Measurements from ENCODE around the gene METRNL.
A peak's percentile ranks its signal among the peaks of the same experiment; 100 is the strongest.
"Not testable (repeated sequence)": the region's sequence is repeated elsewhere in the genome, so short reads cannot be mapped to it uniquely, and the experiment has no call there.

The METRNL gene

GRCh38 chr17:83041305-83041704, 38.1 kb upstream of the METRNL start:
- no peaks in the 10 kb centered on the region for H3K27me3 ChIP-seq (ENCODE audit: control insufficient read depth, insufficient read depth, low read length)
- no peak overlapping the region for H3K9ac ChIP-seq (ENCODE audit: low read depth, low read length)
- no peaks in the 10 kb centered on the region for H3K36me3 ChIP-seq (ENCODE audit: control insufficient read depth, insufficient read depth, low read length)
- no peaks in the 10 kb centered on the region for H3K9me3 ChIP-seq (ENCODE audit: control insufficient read depth, insufficient read depth, low read length)
- no peaks in the 10 kb centered on the region for H3K4me1 ChIP-seq (ENCODE audit: control insufficient read depth, insufficient read depth, low read length)
- H3K4me3 ChIP-seq (ENCODE audit: low read depth, low read length), result no peak overlapping the region

GRCh38 chr17:83042522-83043158, 36.8 kb upstream of the METRNL start:
- Histone ChIP-seq H3K9ac (ENCODE audit: low read depth, low read length) (no peak overlapping the region), H3K4me3 (ENCODE audit: low read depth, low read length) (no peak overlapping the region), H3K4me1 (ENCODE audit: control insufficient read depth, insufficient read depth, low read length) (no peaks in the 10 kb centered on the region), H3K36me3 (ENCODE audit: control insufficient read depth, insufficient read depth, low read length) (no peaks in the 10 kb centered on the region), H3K9me3 (ENCODE audit: control insufficient read depth, insufficient read depth, low read length) (no peaks in the 10 kb centered on the region), H3K27me3 (ENCODE audit: control insufficient read depth, insufficient read depth, low read length) (no peaks in the 10 kb centered on the region)

DNA sequence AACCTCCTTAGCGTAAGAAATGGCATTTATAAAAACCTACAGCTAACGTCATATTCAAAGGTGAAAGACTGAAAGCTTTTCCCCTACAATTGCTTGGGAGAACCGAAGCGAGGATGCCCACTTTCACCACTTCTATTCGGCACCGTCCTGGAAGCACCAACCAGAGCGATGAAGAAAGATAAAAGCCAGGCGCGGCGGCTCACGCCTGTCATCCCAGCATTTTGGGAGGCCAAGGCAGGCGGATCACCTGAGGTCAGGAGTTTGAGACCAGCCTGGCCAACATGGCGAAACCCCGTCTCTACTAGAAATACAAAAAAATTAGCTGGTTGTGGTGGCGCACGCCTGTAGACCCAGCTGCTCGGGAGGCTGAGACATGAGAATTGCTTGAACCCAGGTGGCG, 34.9 kb upstream of the METRNL start:
- H3K4me3 ChIP-seq (ENCODE audit: low read depth, low read length); H3K4me1 ChIP-seq (ENCODE audit: control insufficient read depth, insufficient read depth, low read length); H3K9ac ChIP-seq (ENCODE audit: low read depth, low read length); H3K27me3 ChIP-seq (ENCODE audit: control insufficient read depth, insufficient read depth, low read length); H3K36me3 ChIP-seq (ENCODE audit: control insufficient read depth, insufficient read depth, low read length); H3K9me3 ChIP-seq (ENCODE audit: control insufficient read depth, insufficient read depth, low read length): not testable (repeated sequence)

- Histone ChIP-seq H3K9me3 (ENCODE audit: control insufficient read depth, insufficient read depth, low read length) (no peaks in the 10 kb centered on the region), H3K27me3 (ENCODE audit: control insufficient read depth, insufficient read depth, low read length) (no peaks in the 10 kb centered on the region), H3K4me1 (ENCODE audit: control insufficient read depth, insufficient read depth, low read length) (no peaks in the 10 kb centered on the region), H3K4me3 (ENCODE audit: low read depth, low read length) (no peak overlapping the region), H3K36me3 (ENCODE audit: control insufficient read depth, insufficient read depth, low read length) (no peaks in the 10 kb centered on the region), H3K9ac (ENCODE audit: low read depth, low read length) (no peak overlapping the region)
These were observed 32.8 kb upstream of the METRNL start for GRCh38 chr17:83046448-83047181.

- Histone ChIP-seq H3K4me3 (ENCODE audit: low read depth, low read length) (no peak overlapping the region), H3K4me1 (ENCODE audit: control insufficient read depth, insufficient read depth, low read length) (no peaks in the 10 kb centered on the region)
These were observed 32.3 kb upstream of the METRNL start for GRCh38 chr17:83047182-83047478.

GRCh38 chr17:83047818-83048475, 31.5 kb upstream of the METRNL start:
- not testable (repeated sequence) for H3K4me3 ChIP-seq (ENCODE audit: low read depth, low read length); H3K9me3 ChIP-seq (ENCODE audit: control insufficient read depth, insufficient read depth, low read length); H3K27me3 ChIP-seq (ENCODE audit: control insufficient read depth, insufficient read depth, low read length); H3K36me3 ChIP-seq (ENCODE audit: control insufficient read depth, insufficient read depth, low read length); H3K9ac ChIP-seq (ENCODE audit: low read depth, low read length); H3K4me1 ChIP-seq (ENCODE audit: control insufficient read depth, insufficient read depth, low read length)

More at GRCh38 chr17:83047182-83047478, 32.3 kb upstream of the METRNL start:
- H3K27me3 ChIP-seq (ENCODE audit: control insufficient read depth, insufficient read depth, low read length), result no peaks in the 10 kb centered on the region
- no peaks in the 10 kb centered on the region for H3K9me3 ChIP-seq (ENCODE audit: control insufficient read depth, insufficient read depth, low read length)
- no peaks in the 10 kb centered on the region for H3K36me3 ChIP-seq (ENCODE audit: control insufficient read depth, insufficient read depth, low read length)
- no peak overlapping the region for H3K9ac ChIP-seq (ENCODE audit: low read depth, low read length)

- Histone ChIP-seq H3K36me3 (ENCODE audit: control insufficient read depth, insufficient read depth, low read length) (no peaks in the 10 kb centered on the region), H3K4me1 (ENCODE audit: control insufficient read depth, insufficient read depth, low read length) (no peaks in the 10 kb centered on the region), H3K9me3 (ENCODE audit: control insufficient read depth, insufficient read depth, low read length) (no peaks in the 10 kb centered on the region), H3K9ac (ENCODE audit: low read depth, low read length) (peak overlapping the region; percentile 76), H3K27me3 (ENCODE audit: control insufficient read depth, insufficient read depth, low read length) (no peaks in the 10 kb centered on the region), H3K4me3 (ENCODE audit: low read depth, low read length) (peak overlapping the region; percentile 72)
These were observed 28.6 kb upstream of the METRNL start for GRCh38 chr17:83050651-83051395.

GRCh38 chr17:83051396-83052240, 27.8 kb upstream of the METRNL start:
- H3K4me1 ChIP-seq (ENCODE audit: control insufficient read depth, insufficient read depth, low read length), result no peaks in the 10 kb centered on the region
- no peaks in the 10 kb centered on the region for H3K27me3 ChIP-seq (ENCODE audit: control insufficient read depth, insufficient read depth, low read length)
- no peaks in the 10 kb centered on the region for H3K36me3 ChIP-seq (ENCODE audit: control insufficient read depth, insufficient read depth, low read length)
- H3K9me3 ChIP-seq (ENCODE audit: control insufficient read depth, insufficient read depth, low read length), result no peaks in the 10 kb centered on the region
- peak overlapping the region; percentile 72 for H3K4me3 ChIP-seq (ENCODE audit: low read depth, low read length)
- H3K9ac ChIP-seq (ENCODE audit: low read depth, low read length), result peak overlapping the region; percentile 76

DNA sequence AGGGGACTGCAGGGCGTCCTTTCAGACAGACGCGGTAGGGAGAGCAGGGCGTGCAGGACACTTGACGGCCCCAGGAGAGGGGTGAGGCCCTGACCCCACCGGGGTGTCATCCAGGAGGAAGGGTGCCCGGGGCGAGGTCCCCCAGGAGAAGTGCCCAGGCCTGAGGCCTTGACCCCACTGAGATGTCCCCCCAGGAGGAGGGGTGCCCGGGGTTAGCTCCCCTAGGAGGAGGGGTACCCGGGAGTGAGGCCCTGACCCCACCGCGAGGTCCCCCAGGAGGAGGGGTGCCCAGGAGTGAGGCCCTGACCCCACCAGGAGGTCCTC, 27.2 kb upstream of the METRNL start:
- Histone ChIP-seq H3K4me3 (ENCODE audit: low read depth, low read length) (peak overlapping the region; percentile 61), H3K36me3 (ENCODE audit: control insufficient read depth, insufficient read depth, low read length) (no peaks in the 10 kb centered on the region), H3K27me3 (ENCODE audit: control insufficient read depth, insufficient read depth, low read length) (no peaks in the 10 kb centered on the region), H3K9ac (ENCODE audit: low read depth, low read length) (peak overlapping the region; percentile 70), H3K4me1 (ENCODE audit: control insufficient read depth, insufficient read depth, low read length) (no peaks in the 10 kb centered on the region), H3K9me3 (ENCODE audit: control insufficient read depth, insufficient read depth, low read length) (no peaks in the 10 kb centered on the region)

DNA sequence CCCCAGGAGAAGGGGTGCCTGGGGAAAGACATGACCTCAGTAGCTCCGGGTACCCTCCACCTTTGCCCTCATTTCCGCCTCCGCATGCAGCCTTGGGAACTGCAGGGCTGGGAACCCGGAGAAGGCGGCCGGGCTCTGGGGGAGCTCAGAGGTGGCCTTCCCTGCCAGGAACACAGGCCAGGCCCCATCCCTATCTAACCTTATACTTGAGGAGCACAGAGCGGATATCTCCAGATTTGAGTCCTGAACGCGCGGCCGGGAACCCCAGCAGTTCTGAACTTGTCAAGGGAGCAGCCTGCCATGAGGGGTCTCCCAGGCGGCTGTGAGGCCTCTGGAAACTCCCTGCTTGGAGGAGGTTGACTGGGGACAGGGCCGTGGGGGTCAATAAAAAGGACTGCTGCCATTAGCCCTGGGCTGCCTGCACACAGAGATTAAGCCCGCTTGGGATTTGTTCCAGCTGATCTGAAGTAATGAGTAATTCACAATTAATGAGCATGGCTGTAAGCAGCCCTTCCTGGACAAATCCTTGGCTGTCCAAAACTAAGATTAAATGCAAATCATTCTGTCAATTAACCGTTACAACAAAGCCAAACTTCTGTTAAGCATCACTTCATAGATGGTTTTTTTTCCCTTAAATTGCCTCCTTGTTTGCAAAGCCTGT, 26.3 kb upstream of the METRNL start:
- H3K9ac ChIP-seq (ENCODE audit: low read depth, low read length), result no peak overlapping the region

More for the DNA sequence above, 26.3 kb upstream of the METRNL start:
- no peaks in the 10 kb centered on the region for H3K4me1 ChIP-seq (ENCODE audit: control insufficient read depth, insufficient read depth, low read length)
- H3K9me3 ChIP-seq (ENCODE audit: control insufficient read depth, insufficient read depth, low read length), result no peaks in the 10 kb centered on the region
- H3K27me3 ChIP-seq (ENCODE audit: control insufficient read depth, insufficient read depth, low read length), result no peaks in the 10 kb centered on the region
- H3K4me3 ChIP-seq (ENCODE audit: low read depth, low read length), result no peak overlapping the region
- H3K36me3 ChIP-seq (ENCODE audit: control insufficient read depth, insufficient read depth, low read length), result no peaks in the 10 kb centered on the region

Measured in iPS-15b (cell line).